A673 (cell line): ENCODE data around the gene MFAP5.

Experiments
- EZH2 ChIP-seq: fragments of 200-600 bp; sonication (generic); IDR thresholded peaks from 2 replicates; pipeline ENCODE4 v1.6.1; 2017; ENCODE audit warnings: borderline replicate concordance, low read depth, mild to moderate bottlenecking, mixed read lengths, antibody characterized with exemption, low read length; ENCODE audit not compliant: poor library complexity, severe bottlenecking
- TF ChIP-seq, protein P1 (sequence below): fragments of 300-800, 200-600 bp; sonication (generic); conservative IDR thresholded peaks from 2 replicates; pipeline ENCODE4 v1.5.1; 2017; ENCODE audit warnings: low read depth, mild to moderate bottlenecking, antibody characterized with exemption, low read length, moderate library complexity, mixed read lengths

DNA sequence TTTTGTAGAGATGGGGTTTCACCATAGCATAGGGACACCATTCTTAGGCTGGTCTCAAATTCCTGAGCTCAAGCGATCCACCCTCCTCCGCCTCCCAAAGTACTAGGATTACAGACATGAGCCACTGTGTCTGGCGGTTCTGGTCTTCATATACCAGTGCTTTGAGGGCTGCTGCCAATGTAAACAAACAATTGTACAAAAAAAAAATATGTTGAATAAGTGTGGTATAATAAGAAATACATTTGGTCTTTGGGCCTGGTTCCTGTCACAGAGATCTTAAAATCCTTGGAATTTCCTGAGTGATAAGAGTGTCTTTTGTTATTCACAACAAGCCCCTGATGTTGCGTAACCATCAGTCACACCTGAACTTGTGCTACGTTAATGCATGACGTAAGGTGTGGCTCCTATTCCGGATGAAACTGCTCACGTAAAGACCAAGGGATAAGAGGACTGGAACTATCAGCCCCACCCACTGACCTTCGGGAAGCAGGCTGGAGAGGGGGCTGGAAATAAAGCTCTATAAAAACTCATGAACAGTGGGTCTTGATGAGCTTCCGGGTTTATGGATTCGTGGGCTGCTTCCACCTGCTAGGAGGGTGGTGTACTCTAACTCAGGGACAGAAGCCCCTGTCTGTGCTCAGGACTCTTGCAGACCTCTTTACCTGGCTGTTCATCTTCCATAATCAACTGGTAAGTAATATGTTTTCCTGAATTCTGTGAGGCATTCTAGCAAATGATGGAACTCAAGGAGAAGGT lies 18.7 kb upstream of the MFAP5 start:
- TF ChIP-seq, protein P1, sequence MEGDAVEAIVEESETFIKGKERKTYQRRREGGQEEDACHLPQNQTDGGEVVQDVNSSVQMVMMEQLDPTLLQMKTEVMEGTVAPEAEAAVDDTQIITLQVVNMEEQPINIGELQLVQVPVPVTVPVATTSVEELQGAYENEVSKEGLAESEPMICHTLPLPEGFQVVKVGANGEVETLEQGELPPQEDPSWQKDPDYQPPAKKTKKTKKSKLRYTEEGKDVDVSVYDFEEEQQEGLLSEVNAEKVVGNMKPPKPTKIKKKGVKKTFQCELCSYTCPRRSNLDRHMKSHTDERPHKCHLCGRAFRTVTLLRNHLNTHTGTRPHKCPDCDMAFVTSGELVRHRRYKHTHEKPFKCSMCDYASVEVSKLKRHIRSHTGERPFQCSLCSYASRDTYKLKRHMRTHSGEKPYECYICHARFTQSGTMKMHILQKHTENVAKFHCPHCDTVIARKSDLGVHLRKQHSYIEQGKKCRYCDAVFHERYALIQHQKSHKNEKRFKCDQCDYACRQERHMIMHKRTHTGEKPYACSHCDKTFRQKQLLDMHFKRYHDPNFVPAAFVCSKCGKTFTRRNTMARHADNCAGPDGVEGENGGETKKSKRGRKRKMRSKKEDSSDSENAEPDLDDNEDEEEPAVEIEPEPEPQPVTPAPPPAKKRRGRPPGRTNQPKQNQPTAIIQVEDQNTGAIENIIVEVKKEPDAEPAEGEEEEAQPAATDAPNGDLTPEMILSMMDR = no peak
- no peak for TF ChIP-seq EZH2
